Breast epithelium (tissue), 3 donors: ENCODE results near the gene PPM1F.

ENCODE experiments used
- POLR2A ChIP-seq: fragments of 450-650 bp; IDR thresholded peaks from one replicate; pipeline ENCODE4 v1.6.1; 2016; ENCODE audit warnings: antibody characterized with exemption, mild to moderate bottlenecking, moderate library complexity
- TF ChIP-seq, protein P1 (sequence below), 3 donors: fragments of 450-650 bp; IDR thresholded peaks; one replicate each; pipeline ENCODE4 v1.5.1; 2016 to 2017; ENCODE audit warnings: antibody characterized with exemption in 3 of 3, mild to moderate bottlenecking in 3 of 3, moderate library complexity in 3 of 3

DNA sequence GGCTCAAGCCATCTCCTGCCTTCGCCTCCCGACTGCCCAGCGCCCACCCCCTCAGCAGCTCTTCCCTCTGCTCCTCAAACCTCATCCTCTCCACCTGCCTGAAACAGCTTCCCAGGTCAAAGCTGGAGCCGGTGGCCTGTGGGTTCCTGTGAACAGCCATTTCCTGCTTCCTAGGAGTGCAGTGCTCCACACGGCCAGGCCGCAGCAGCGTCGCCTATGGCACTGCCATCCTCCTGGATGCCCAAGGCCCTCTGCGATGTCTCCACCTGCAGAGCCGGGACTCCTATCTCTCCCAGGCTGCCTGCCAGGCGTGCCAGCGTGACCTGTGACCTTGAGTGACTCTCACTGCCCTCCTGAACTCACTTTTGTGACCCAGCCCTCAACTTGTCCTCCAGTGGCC, 24.6 kb downstream of the PPM1F start:
- TF ChIP-seq, protein P1, sequence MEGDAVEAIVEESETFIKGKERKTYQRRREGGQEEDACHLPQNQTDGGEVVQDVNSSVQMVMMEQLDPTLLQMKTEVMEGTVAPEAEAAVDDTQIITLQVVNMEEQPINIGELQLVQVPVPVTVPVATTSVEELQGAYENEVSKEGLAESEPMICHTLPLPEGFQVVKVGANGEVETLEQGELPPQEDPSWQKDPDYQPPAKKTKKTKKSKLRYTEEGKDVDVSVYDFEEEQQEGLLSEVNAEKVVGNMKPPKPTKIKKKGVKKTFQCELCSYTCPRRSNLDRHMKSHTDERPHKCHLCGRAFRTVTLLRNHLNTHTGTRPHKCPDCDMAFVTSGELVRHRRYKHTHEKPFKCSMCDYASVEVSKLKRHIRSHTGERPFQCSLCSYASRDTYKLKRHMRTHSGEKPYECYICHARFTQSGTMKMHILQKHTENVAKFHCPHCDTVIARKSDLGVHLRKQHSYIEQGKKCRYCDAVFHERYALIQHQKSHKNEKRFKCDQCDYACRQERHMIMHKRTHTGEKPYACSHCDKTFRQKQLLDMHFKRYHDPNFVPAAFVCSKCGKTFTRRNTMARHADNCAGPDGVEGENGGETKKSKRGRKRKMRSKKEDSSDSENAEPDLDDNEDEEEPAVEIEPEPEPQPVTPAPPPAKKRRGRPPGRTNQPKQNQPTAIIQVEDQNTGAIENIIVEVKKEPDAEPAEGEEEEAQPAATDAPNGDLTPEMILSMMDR (IDR thresholded peaks at IDR 0.05), result no peak
- TF ChIP-seq POLR2A, result no peak
